Upper lobe of right lung (tissue), 1 donor: ENCODE measurements around the gene RABL2A. TPM values are rescaled to one million over a fixed set of nuclear protein-coding genes. Genes with fewer than 3 reads are reported as not detected.

Experiments used
- ATAC-seq: fragments of 200-7000 bp; cut with Tn5 transposase; one replicate; pipeline ENCODE4 v1.9.1; 2020; ENCODE audit warnings: mild to moderate bottlenecking, moderate library complexity
- DNase-seq: peaks from one replicate; pipeline ENCODE4 v3.0.0-alpha.2; 2020
- H3K27ac ChIP-seq: fragments of 200-600 bp; one replicate; pipeline ENCODE4 v1.8.0; 2022
- H3K27me3 ChIP-seq: fragments of 200-600 bp; one replicate; pipeline ENCODE4 v1.8.0; 2022; ENCODE audit warnings: mild to moderate bottlenecking
- H3K36me3 ChIP-seq: fragments of 200-600 bp; one replicate; pipeline ENCODE4 v1.8.0; 2022
- H3K4me1 ChIP-seq: fragments of 200-600 bp; one replicate; pipeline ENCODE4 v1.8.0; 2022
- H3K4me3 ChIP-seq: fragments of 200-600 bp; one replicate; pipeline ENCODE4 v1.8.0; 2022; ENCODE audit warnings: mild to moderate bottlenecking
- H3K9me3 ChIP-seq: fragments of 200-600 bp; one replicate; pipeline ENCODE4 v1.8.0; 2022
- CTCF ChIP-seq: fragments of 200-600 bp; IDR thresholded peaks from one replicate; pipeline ENCODE4 v1.8.0; 2022; ENCODE audit warnings: antibody characterized with exemption
- intact Hi-C: fragments of 100-400 bp; cut with DNase I; formaldehyde crosslinking; loops from one replicate; pipeline ENCODE4 v1.11.0; 2022
- total RNA-seq: library from RNA; stranded (reverse); fragmentation: NEBNext Ultra II Directional; extraction: Animal tissue kit (Norgen Biotek cat#: 25700); gene quantifications from one replicate; pipeline ENCODE4 v1.2.1, GENCODE V29; 2021
- donor health status: DM: no; HTN: yes; CAD: no; lungs with severe emphysema.

The RABL2A gene
- total RNA-seq, 1 donor from 2014 or later, result 16.9 TPM

- H3K4me1 ChIP-seq, result no peaks in the 10 kb centered on the region
- H3K27me3 ChIP-seq, result no peaks in the 10 kb centered on the region
- TF ChIP-seq CTCF, result no peak
- ATAC-seq (peak; percentile 64), DNase-seq (no peak)
- H3K36me3 ChIP-seq, result no peaks in the 10 kb centered on the region
- H3K4me3 ChIP-seq, result no peak overlapping the region
- intact Hi-C loops, result no loop called here
- no peak overlapping the region for H3K27ac ChIP-seq
- no peaks in the 10 kb centered on the region for H3K9me3 ChIP-seq
These were observed 45.4 kb downstream of the RABL2A start for GRCh38 chr2:113672326-113672932.

GRCh38 chr2:113675875-113676274, 48.8 kb downstream of the RABL2A start:
- ATAC-seq, result no peak
- no peaks in the 10 kb centered on the region for H3K36me3 ChIP-seq
- DNase-seq, result no peak
- no peaks in the 10 kb centered on the region for H3K27me3 ChIP-seq
- no peaks in the 10 kb centered on the region for H3K4me1 ChIP-seq
- no peak overlapping the region for H3K27ac ChIP-seq
- H3K4me3 ChIP-seq, result no peak overlapping the region
- TF ChIP-seq CTCF, result no peak
- intact Hi-C loops, result no loop called here
- no peaks in the 10 kb centered on the region for H3K9me3 ChIP-seq

- ATAC-seq, result no peak
- intact Hi-C loops, result no loop called here
- DNase-seq, result no peak
- no peak overlapping the region for H3K27ac ChIP-seq
- TF ChIP-seq CTCF, result no peak
- no peak overlapping the region for H3K4me3 ChIP-seq
- no peaks in the 10 kb centered on the region for H3K9me3 ChIP-seq
- H3K4me1 ChIP-seq, result no peaks in the 10 kb centered on the region
- H3K36me3 ChIP-seq, result no peaks in the 10 kb centered on the region
- no peaks in the 10 kb centered on the region for H3K27me3 ChIP-seq
These were observed 49.7 kb downstream of the RABL2A start for GRCh38 chr2:113676623-113677266.

- H3K27ac ChIP-seq, result no peak overlapping the region
- intact Hi-C loops, result no loop called here
- ATAC-seq (no peak), DNase-seq (no peak)
- TF ChIP-seq CTCF, result no peak
- no peaks in the 10 kb centered on the region for H3K4me1 ChIP-seq
- H3K9me3 ChIP-seq, result no peaks in the 10 kb centered on the region
- H3K27me3 ChIP-seq, result no peaks in the 10 kb centered on the region
- H3K4me3 ChIP-seq, result no peak overlapping the region
- no peaks in the 10 kb centered on the region for H3K36me3 ChIP-seq
These were observed 50.3 kb downstream of the RABL2A start for GRCh38 chr2:113677330-113677729.

GRCh38 chr2:113679457-113679856, 52.4 kb downstream of the RABL2A start:
- H3K4me1 ChIP-seq, result no peaks in the 10 kb centered on the region
- no peaks in the 10 kb centered on the region for H3K9me3 ChIP-seq
- H3K36me3 ChIP-seq, result no peaks in the 10 kb centered on the region
- H3K27ac ChIP-seq, result no peak overlapping the region
- intact Hi-C loops, result no loop called here
- H3K27me3 ChIP-seq, result no peaks in the 10 kb centered on the region
- DNase-seq (no peak), ATAC-seq (no peak)
- no peak for TF ChIP-seq CTCF
- no peak overlapping the region for H3K4me3 ChIP-seq
